DND-41 (cell line): Measurements from ENCODE around the gene MEGF11.

Experiments used
- ATAC-seq: fragments of 200-7000 bp; cut with Tn5 transposase; 3 replicates; pipeline ENCODE4 v1.9.1; 2021; ENCODE audit warnings: low read depth; ENCODE audit not compliant: insufficient read depth
- DNase-seq: peaks from one replicate; pipeline ENCODE4 v3.0.0-alpha.2; 2020
- H2AFZ ChIP-seq: 2 replicates; pipeline ENCODE4 v1.6.0; 2012; ENCODE audit warnings: low read depth, low read length
- H3K27ac ChIP-seq: 2 replicates; pipeline ENCODE4 v1.5.1; 2012; ENCODE audit warnings: low read length, inconsistent platforms
- H3K27me3 ChIP-seq: fragments of 200-600 bp; sonication (generic); 2 replicates; pipeline ENCODE4 v1.6.0; 2012; ENCODE audit warnings: low read length, mild to moderate bottlenecking, inconsistent platforms; ENCODE audit not compliant: insufficient read depth, poor library complexity
- H3K36me3 ChIP-seq: 2 replicates; pipeline ENCODE4 v1.5.1; 2012; ENCODE audit warnings: low read length, inconsistent platforms; ENCODE audit not compliant: insufficient read depth
- H3K4me1 ChIP-seq: 2 replicates; pipeline ENCODE4 v1.5.1; 2012; ENCODE audit warnings: mild to moderate bottlenecking, low read length; ENCODE audit not compliant: insufficient read depth
- H3K4me2 ChIP-seq: 2 replicates; pipeline ENCODE4 v1.6.0; 2012; ENCODE audit warnings: mild to moderate bottlenecking, moderate library complexity, low read length, inconsistent platforms; ENCODE audit not compliant: insufficient read depth
- H3K4me3 ChIP-seq, 2 experiments: fragments of 200-600 bp in 1 of 2; shearing (Covaris generic) in 1 of 2; 2 replicates each; pipeline ENCODE4 v1.5.1; 2012 to 2016; ENCODE audit warnings: inconsistent platforms in 2 of 2, low read length in 2 of 2, mild to moderate bottlenecking in 2 of 2, low read depth in 1 of 2, moderate library complexity in 1 of 2
- H3K79me2 ChIP-seq: 2 replicates; pipeline ENCODE4 v1.6.0; 2012; ENCODE audit warnings: low read length, inconsistent platforms; ENCODE audit not compliant: insufficient read depth
- H3K9ac ChIP-seq: 2 replicates; pipeline ENCODE4 v1.6.0; 2012; ENCODE audit warnings: low read depth, mild to moderate bottlenecking, inconsistent platforms, low read length, moderate library complexity
- H3K9me3 ChIP-seq: 2 replicates; pipeline ENCODE4 v1.5.1; 2012; ENCODE audit warnings: low read length, moderate library complexity, mild to moderate bottlenecking, inconsistent platforms; ENCODE audit not compliant: insufficient read depth, severe bottlenecking
- H4K20me1 ChIP-seq: 2 replicates; pipeline ENCODE4 v1.6.0; 2012; ENCODE audit warnings: low read length; ENCODE audit not compliant: insufficient read depth
- CTCF ChIP-seq: IDR thresholded peaks from 2 replicates; pipeline ENCODE4 v1.5.1; 2012; ENCODE audit warnings: borderline replicate concordance, low read length, moderate library complexity, mild to moderate bottlenecking; ENCODE audit not compliant: poor library complexity, severe bottlenecking; ENCODE audit errors: extremely low read depth
- EZH2 ChIP-seq: IDR thresholded peaks from 3 replicates; pipeline ENCODE4 v1.6.1; 2012; ENCODE audit warnings: borderline replicate concordance, low read depth, mild to moderate bottlenecking, moderate library complexity, low read length, inconsistent platforms; ENCODE audit not compliant: severe bottlenecking

MEGF11 gene

GRCh38 chr15:66152650-66153049, 100.9 kb downstream of the MEGF11 start:
- Histone ChIP-seq H3K9ac (no peak overlapping the region), H3K4me3 (no peak overlapping the region), H2AFZ (no peak overlapping the region), H3K79me2 (no peaks in the 10 kb centered on the region), H3K4me2 (no peak overlapping the region), H3K36me3 (no peaks in the 10 kb centered on the region), H4K20me1 (no peaks in the 10 kb centered on the region; the same call in 1 of the 2 replicates), H3K9me3 (no peaks in the 10 kb centered on the region), H3K27ac (no peak overlapping the region), H3K4me1 (no peaks in the 10 kb centered on the region), H3K27me3 (peaks cover 2% of the 10 kb centered on the region)
- ATAC-seq, result no peak
- DNase-seq, result no peak
- TF ChIP-seq EZH2 (no peak), CTCF (no peak)

DNA sequence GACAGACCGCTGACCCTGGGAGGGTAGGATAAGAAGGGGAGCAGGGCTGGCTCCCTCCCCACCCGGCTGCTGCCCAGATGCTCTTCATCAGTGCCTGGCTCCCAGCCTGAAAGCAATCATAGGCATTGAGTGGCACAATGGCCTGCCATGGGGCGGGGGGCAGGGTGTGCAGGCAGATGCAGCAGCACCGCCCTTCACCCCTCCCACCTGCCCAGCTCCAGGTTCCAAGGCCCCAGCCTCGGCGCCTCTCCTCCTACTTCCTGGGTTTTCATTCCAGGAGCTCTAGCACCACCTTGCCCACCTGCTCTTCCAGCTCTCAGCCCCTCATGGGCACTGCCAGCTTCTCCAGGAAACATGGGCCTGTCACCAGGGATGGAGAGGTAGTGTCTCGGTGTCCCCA, 101.7 kb downstream of the MEGF11 start:
- Histone ChIP-seq H3K36me3 (no peaks in the 10 kb centered on the region), H3K9ac (no peak overlapping the region)
- TF ChIP-seq CTCF (peak; percentile 10), EZH2 (no peak)

DNA sequence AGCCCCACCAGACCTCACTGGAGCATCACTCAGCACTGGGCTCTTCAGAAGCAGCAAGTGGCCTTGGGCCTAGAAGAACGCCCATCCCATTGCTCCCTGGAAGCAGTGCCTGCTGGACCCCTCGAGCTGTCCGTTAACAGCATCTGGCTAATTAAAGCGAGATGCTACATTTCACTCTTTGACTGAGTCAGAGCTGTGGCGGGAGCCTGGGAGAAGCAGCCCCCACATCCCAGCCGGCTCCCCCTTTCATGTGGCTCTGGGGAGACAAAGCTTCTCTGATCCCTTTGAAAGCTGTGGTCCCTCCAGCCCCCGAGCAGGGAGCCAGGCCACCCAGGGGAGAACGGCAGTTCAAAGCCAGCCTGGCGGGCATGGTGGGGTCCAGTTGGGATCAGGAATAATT, 103.7 kb downstream of the MEGF11 start:
- no peak overlapping the region for H3K4me2 ChIP-seq
- H2AFZ ChIP-seq, result no peak overlapping the region
- no peak overlapping the region for H3K4me3 ChIP-seq
- no peaks in the 10 kb centered on the region for H3K9me3 ChIP-seq
- H3K79me2 ChIP-seq, result no peaks in the 10 kb centered on the region
- H3K9ac ChIP-seq, result no peak overlapping the region
- H3K27me3 ChIP-seq, result peaks cover 2% of the 10 kb centered on the region
- H3K4me1 ChIP-seq, result no peaks in the 10 kb centered on the region
- no peaks in the 10 kb centered on the region for H3K36me3 ChIP-seq
- H3K27ac ChIP-seq, result no peak overlapping the region
- TF ChIP-seq CTCF (no peak), EZH2 (no peak)
- DNase-seq (no peak), ATAC-seq (no peak)
- no peaks in the 10 kb centered on the region for H4K20me1 ChIP-seq

More for the DNA sequence above, 101.7 kb downstream of the MEGF11 start:
- Histone ChIP-seq H3K4me2 (no peak overlapping the region), H3K27ac (no peak overlapping the region), H3K27me3 (peaks cover 2% of the 10 kb centered on the region), H3K4me1 (no peaks in the 10 kb centered on the region), H2AFZ (no peak overlapping the region), H4K20me1 (no peaks in the 10 kb centered on the region; the same call in 1 of the 2 replicates), H3K4me3 (no peak overlapping the region), H3K9me3 (no peaks in the 10 kb centered on the region), H3K79me2 (no peaks in the 10 kb centered on the region)
- no peak for ATAC-seq
- no peak for DNase-seq

- no peaks in the 10 kb centered on the region for H3K4me1 ChIP-seq
- H3K36me3 ChIP-seq, result no peaks in the 10 kb centered on the region
- no peak overlapping the region for H3K9ac ChIP-seq
- no peak overlapping the region for H3K4me3 ChIP-seq
- no peaks in the 10 kb centered on the region for H3K9me3 ChIP-seq
- H4K20me1 ChIP-seq, result no peaks in the 10 kb centered on the region
- ATAC-seq, result no peak
- no peak overlapping the region for H2AFZ ChIP-seq
- DNase-seq, result no peak
- H3K79me2 ChIP-seq, result no peaks in the 10 kb centered on the region
- no peak for TF ChIP-seq EZH2
- no peak for TF ChIP-seq CTCF
- H3K4me2 ChIP-seq, result no peak overlapping the region
- no peak overlapping the region for H3K27ac ChIP-seq
- H3K27me3 ChIP-seq, result peaks cover 2% of the 10 kb centered on the region
Measured at GRCh38 chr15:66148187-66148586, 105.4 kb downstream of the MEGF11 start.
